ENCODE results near the gene LPIN1. TPM values are rescaled to one million over a fixed set of nuclear protein-coding genes. Genes with fewer than 3 reads are reported as not detected.

LPIN1 gene
- total RNA-seq, 1 experiment from 2014 or later = 13.9 TPM

- Mint-ChIP-seq H3K27me3 (ENCODE audit: low read depth) (peaks cover 9% of the 10 kb centered on the region), H3K27ac (no peak overlapping the region), H3K36me3 (no peaks in the 10 kb centered on the region), H3K9me3 (no peaks in the 10 kb centered on the region; the same call in 1 of the 2 replicates), H3K4me3 (no peak overlapping the region), H3K4me1 (peaks cover 42% of the 10 kb centered on the region)
- POLR2A ChIA-PET = no interaction called here
- no peak for DNase-seq (ENCODE audit: low spot score)
- ATAC-seq = no peak
- TF ChIP-seq, protein P1, sequence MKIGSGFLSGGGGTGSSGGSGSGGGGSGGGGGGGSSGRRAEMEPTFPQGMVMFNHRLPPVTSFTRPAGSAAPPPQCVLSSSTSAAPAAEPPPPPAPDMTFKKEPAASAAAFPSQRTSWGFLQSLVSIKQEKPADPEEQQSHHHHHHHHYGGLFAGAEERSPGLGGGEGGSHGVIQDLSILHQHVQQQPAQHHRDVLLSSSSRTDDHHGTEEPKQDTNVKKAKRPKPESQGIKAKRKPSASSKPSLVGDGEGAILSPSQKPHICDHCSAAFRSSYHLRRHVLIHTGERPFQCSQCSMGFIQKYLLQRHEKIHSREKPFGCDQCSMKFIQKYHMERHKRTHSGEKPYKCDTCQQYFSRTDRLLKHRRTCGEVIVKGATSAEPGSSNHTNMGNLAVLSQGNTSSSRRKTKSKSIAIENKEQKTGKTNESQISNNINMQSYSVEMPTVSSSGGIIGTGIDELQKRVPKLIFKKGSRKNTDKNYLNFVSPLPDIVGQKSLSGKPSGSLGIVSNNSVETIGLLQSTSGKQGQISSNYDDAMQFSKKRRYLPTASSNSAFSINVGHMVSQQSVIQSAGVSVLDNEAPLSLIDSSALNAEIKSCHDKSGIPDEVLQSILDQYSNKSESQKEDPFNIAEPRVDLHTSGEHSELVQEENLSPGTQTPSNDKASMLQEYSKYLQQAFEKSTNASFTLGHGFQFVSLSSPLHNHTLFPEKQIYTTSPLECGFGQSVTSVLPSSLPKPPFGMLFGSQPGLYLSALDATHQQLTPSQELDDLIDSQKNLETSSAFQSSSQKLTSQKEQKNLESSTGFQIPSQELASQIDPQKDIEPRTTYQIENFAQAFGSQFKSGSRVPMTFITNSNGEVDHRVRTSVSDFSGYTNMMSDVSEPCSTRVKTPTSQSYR (CRISPR knock-in tag; IDR thresholded peaks at IDR 0.05) = no peak
- TF ChIP-seq GTF2I (CRISPR knock-in tag; conservative IDR thresholded peaks at IDR 0.05) = no peak
- TF ChIP-seq MXD4 (CRISPR knock-in tag; IDR thresholded peaks at IDR 0.05; ENCODE audit: borderline replicate concordance) = no peak
- TF ChIP-seq PRDM15 (CRISPR knock-in tag; IDR thresholded peaks at IDR 0.05) = no peak
- TF ChIP-seq PRRX2 (CRISPR knock-in tag; IDR thresholded peaks at IDR 0.05) = no peak
- TF ChIP-seq EMX1 (CRISPR knock-in tag; IDR thresholded peaks at IDR 0.05) = no peak
- CTCF ChIA-PET = interaction anchor here (1.6 to 2.3 kb wide), 2 partner anchors 37 to 43 kb away, joined by 4 to 13 read pairs; no protein-coding TSS in a partner anchor
Measured at GRCh38 chr2:11742317-11742701, 4.1 kb upstream of the LPIN1 start.

DNA sequence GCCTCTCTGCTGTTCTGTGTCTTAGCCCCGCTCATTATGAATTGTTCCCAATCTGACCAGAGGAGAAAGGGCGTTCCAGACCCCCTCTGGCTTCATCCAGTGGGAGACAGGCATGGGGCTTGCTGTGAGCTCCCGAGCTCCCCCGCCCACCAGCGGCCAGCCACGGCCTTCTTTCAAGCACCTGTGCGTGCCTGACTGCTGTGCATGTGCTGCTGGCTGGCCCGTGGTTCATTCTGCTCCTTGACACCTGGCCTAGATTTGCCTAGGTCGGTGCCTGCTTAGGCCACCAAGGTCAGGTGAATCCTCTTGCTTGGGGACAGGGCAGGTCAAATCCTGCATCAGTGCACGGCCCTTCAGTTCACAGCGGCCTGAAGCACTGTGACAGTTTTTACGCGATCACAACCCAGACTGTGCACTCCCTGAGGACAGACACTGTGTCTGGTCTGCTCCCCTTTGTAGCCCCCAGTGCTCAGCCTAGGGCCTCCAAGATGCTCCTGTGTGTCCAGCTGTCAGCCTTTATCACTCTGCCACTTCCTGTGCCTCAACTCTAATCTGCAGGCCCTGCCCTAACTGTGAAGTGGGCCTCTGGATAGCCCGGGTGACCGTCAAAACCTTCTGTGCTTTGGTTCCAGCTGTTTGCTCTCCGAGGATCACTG lies 3.6 kb upstream of the LPIN1 start:
- peaks cover 47% of the 10 kb centered on the region for H3K4me1 Mint-ChIP-seq
- ATAC-seq = no peak
- ChIA-PET POLR2A (no interaction called here), CTCF (interaction anchor here (1.6 to 2.3 kb wide), 2 partner anchors 36 to 42 kb away, joined by 4 to 13 read pairs; no protein-coding TSS in a partner anchor)
- H3K9me3 Mint-ChIP-seq = no peaks in the 10 kb centered on the region; the same call in 1 of the 2 replicates
- no peaks in the 10 kb centered on the region for H3K36me3 Mint-ChIP-seq
- H3K27me3 Mint-ChIP-seq (ENCODE audit: low read depth) = peaks cover 14% of the 10 kb centered on the region
- DNase-seq (ENCODE audit: low spot score) = no peak
- H3K4me3 Mint-ChIP-seq = no peak overlapping the region
- no peak overlapping the region for H3K27ac Mint-ChIP-seq
- TF ChIP-seq NR2C2 (CRISPR knock-in tag; IDR thresholded peaks at IDR 0.05) = no peak
- TF ChIP-seq, protein P2, sequence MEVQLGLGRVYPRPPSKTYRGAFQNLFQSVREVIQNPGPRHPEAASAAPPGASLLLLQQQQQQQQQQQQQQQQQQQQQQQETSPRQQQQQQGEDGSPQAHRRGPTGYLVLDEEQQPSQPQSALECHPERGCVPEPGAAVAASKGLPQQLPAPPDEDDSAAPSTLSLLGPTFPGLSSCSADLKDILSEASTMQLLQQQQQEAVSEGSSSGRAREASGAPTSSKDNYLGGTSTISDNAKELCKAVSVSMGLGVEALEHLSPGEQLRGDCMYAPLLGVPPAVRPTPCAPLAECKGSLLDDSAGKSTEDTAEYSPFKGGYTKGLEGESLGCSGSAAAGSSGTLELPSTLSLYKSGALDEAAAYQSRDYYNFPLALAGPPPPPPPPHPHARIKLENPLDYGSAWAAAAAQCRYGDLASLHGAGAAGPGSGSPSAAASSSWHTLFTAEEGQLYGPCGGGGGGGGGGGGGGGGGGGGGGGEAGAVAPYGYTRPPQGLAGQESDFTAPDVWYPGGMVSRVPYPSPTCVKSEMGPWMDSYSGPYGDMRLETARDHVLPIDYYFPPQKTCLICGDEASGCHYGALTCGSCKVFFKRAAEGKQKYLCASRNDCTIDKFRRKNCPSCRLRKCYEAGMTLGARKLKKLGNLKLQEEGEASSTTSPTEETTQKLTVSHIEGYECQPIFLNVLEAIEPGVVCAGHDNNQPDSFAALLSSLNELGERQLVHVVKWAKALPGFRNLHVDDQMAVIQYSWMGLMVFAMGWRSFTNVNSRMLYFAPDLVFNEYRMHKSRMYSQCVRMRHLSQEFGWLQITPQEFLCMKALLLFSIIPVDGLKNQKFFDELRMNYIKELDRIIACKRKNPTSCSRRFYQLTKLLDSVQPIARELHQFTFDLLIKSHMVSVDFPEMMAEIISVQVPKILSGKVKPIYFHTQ (CRISPR knock-in tag; IDR thresholded peaks at IDR 0.05) = no peak
- no peak for TF ChIP-seq ZBTB43 (CRISPR knock-in tag; IDR thresholded peaks at IDR 0.05)
- TF ChIP-seq, protein P3, sequence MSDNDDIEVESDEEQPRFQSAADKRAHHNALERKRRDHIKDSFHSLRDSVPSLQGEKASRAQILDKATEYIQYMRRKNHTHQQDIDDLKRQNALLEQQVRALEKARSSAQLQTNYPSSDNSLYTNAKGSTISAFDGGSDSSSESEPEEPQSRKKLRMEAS (CRISPR knock-in tag; IDR thresholded peaks at IDR 0.05) = no peak
- no peak for TF ChIP-seq ZNF425 (CRISPR knock-in tag; conservative IDR thresholded peaks at IDR 0.05)
- TF ChIP-seq, protein P4, sequence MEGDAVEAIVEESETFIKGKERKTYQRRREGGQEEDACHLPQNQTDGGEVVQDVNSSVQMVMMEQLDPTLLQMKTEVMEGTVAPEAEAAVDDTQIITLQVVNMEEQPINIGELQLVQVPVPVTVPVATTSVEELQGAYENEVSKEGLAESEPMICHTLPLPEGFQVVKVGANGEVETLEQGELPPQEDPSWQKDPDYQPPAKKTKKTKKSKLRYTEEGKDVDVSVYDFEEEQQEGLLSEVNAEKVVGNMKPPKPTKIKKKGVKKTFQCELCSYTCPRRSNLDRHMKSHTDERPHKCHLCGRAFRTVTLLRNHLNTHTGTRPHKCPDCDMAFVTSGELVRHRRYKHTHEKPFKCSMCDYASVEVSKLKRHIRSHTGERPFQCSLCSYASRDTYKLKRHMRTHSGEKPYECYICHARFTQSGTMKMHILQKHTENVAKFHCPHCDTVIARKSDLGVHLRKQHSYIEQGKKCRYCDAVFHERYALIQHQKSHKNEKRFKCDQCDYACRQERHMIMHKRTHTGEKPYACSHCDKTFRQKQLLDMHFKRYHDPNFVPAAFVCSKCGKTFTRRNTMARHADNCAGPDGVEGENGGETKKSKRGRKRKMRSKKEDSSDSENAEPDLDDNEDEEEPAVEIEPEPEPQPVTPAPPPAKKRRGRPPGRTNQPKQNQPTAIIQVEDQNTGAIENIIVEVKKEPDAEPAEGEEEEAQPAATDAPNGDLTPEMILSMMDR (IDR thresholded peaks at IDR 0.05) = no peak
- TF ChIP-seq USF1 (CRISPR knock-in tag; IDR thresholded peaks at IDR 0.05) = no peak
- no peak for TF ChIP-seq CBFB (CRISPR knock-in tag; IDR thresholded peaks at IDR 0.05; ENCODE audit: low read depth)
- TF ChIP-seq ATF1 (CRISPR knock-in tag; IDR thresholded peaks at IDR 0.05) = no peak
- TF ChIP-seq ATF3 (CRISPR knock-in tag; conservative IDR thresholded peaks at IDR 0.05) = no peak
